Ecto neural progenitor cell (in vitro differentiated cells): ENCODE data around the gene KIRREL1.

Experiments
- DNase-seq: peaks from one replicate; pipeline ENCODE4 v3.0.0-alpha.2; 2018; ENCODE audit warnings: low spot score

KIRREL1 gene

GRCh38 chr1:157993147-157993917 is at the start of gene KIRREL1:
KIRREL1 (plus strand) TSS chr1:157993645; CDS start chr1:157993677, 32 bp downstream.
- DNase-seq: peak; percentile 77

DNA sequence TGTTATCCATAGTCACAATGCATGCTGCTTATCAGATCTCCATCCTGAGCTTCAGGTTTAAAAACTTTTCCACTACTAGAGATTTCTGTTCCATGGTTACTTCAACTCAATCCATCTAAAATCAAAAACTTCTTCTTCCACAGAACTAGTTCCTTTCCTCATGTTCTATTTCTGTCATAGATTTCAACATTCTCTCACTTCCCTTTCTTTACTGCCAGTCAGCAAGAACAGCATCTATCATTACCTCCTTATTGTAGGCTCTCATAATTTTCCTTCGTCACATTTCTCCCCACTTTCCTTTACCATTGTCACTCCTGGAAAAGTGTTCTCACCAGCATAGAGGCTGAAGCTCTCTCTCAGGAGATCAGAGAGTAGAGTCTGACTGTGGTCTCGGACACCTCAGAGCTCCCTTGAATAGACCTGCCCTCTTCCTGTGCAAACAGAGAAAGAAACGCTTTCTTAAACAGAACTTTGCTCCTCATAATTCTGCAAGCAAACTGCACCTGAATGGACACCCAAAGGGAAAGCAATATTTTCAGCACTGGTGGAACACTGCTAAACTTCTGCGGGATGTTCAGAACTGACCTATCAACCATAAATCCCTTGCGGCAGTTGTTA is 48.7 kb upstream of the KIRREL1 start:
- no peak for DNase-seq

- DNase-seq: peak; percentile 66
These were observed 45.0 kb upstream of the KIRREL1 start for GRCh38 chr1:157948312-157949073.

DNA sequence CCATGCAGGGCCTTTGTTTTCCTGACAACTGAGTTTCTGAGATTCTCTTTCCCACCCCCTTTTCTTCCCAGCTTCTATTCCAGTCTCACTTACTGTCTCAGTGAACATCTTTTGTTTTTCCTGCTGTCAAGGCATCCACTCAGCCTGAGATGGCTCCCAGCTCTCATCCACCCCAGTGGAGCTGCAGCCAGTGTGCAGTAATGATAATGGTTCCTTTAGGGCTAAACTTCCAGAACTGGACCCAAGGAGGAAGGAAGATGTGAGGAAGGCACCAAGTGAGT is 44.4 kb upstream of the KIRREL1 start:
- no peak for DNase-seq

DNA sequence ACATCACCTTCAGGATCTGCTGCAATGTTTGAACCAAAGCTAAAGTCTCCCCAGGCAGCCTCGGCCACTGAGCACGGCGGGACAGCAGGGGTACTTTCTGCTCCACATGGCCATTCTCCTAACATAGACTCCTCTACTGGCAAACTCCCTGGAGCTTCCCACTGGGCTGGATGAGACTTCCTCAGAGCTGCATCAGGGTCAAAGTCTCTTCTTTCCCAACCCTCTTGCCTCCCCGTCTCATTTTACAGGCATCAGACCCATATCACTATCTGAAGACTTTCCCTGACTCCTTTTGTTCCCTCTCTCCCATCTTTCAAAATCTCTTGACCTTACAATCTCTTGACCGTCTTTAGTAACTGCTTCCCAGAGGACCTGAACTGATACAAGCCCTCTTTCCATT is 42.2 kb upstream of the KIRREL1 start:
- no peak for DNase-seq

DNA sequence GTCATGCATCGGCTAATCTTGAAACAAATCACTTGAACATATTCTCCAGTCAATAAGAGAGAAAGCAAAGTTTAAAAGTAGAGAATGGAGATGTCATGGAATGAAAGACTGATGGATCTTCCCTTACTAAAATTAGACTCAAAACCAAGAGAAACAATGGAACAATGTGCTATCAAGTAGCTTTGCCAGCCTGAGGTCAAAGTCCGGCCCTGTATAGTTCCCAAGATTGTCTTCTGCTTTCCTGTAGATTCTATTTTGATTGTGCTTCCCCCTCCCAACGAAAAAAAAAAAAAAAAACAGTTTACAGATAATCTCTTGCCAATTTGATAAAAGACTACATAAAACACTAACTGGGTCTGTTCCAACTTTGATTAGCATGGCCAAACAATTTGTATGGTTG is 40.8 kb upstream of the KIRREL1 start:
- DNase-seq: no peak

DNA sequence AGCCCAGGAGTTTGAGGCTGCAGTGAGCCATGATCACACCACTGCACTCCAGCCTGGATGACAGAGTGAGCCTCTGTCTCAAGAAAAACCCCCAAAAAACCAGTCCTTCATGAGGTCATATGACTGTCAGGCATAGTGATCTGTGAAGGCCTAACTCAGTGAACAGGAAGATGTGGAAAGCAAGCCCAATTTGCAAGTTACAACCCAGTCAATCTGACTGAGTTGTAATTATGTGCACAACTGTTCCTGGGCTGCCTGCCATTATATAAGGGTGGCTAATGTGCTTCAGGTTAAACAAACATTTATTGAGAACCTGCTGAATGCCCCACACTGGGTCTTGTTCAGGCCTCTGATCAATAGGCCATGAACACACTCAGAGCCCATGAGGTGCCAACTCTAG is 38.2 kb upstream of the KIRREL1 start:
- DNase-seq: no peak

DNA sequence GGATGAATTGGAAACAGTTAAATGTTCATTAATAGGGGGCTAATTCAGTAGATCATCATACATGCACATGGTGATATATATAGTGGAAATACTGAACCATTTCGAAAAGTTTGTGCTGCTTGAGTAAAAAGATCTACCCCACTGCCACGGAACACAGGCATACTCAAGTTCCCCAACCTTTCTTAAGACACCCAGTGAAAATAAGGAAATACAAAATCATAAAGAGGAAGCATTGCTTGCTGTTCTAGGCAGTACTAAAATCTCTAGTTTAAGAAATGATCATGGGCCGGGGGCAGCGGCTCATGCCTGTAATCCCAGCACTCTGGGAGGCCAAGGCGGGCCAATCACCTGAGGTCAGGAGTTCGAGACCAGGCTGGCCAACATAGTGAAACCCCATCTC is 37.6 kb upstream of the KIRREL1 start:
- no peak for DNase-seq

- DNase-seq: no peak
These were observed 36.7 kb upstream of the KIRREL1 start for GRCh38 chr1:157956732-157957131.

DNA sequence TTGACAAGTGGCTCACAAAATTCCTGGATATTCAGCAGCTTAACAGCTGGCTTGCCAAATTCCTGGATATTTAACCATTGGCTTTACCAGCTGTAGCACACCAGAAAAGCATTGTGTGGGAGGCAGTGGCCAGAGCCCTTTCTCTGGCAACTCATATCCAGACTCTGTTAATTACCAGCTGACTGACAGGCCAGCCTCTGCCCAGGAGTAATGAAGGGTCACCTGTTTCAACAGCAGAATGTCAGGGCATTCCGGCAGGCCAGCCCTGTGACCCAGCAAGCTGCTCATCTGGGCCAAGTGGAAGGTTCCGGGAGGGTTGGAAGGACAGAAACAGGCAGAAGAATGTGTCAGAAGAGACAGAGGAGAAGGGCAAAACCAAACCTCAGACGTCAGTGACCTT is 35.2 kb upstream of the KIRREL1 start:
- no peak for DNase-seq

- DNase-seq: no peak
These were observed 33.7 kb upstream of the KIRREL1 start for GRCh38 chr1:157959750-157960149.

DNA sequence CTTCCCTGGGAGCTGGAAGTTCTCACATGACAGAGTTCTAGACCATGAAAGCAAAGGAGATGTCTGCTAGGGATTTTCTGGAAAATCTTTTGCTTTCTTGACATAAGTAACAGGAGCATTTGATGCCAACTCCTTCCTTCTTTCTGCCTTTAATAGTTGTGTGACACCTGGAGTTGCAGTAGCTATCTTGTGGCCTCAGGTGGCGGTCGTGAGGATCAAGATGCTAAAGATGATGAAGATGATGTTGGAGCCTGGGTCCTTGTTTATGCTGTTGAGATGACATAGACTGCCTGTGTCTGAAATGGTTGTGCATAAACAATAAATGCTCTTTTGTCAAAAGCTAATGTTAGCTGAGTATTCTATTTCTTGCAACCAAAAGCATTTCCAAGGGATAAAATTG is 32.7 kb upstream of the KIRREL1 start:
- no peak for DNase-seq

GRCh38 chr1:157961805-157962762 is 31.4 kb upstream of the KIRREL1 start:
- DNase-seq: no peak

- DNase-seq: peak; percentile 82
These were observed 29.7 kb upstream of the KIRREL1 start for GRCh38 chr1:157963713-157964112.

DNA sequence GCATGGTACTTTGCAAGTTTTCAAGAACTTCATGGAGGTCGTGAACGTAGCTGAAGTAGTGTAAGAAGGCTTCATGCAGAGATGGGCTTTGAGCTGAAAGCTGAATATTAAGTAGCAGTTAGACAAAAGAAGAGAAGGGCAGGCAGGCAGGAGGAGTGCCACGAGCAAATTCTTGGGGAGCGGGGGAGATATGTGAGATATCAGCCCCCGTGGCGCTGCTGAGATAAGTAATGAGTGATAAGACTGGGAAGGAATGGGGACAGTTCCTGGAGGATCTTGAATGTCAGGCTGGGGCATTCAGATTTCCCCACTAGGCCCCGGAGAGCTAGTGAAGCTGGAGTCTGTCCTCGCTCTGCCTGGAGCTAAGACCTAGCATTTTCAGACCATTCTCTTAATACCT is 27.9 kb upstream of the KIRREL1 start:
- no peak for DNase-seq

GRCh38 chr1:157966031-157966537 is 27.4 kb upstream of the KIRREL1 start:
- no peak for DNase-seq

- no peak for DNase-seq
These were observed 26.2 kb upstream of the KIRREL1 start for GRCh38 chr1:157967205-157967604.

GRCh38 chr1:157968508-157968907 is 24.9 kb upstream of the KIRREL1 start:
- DNase-seq: no peak

- DNase-seq: no peak
These were observed 24.5 kb upstream of the KIRREL1 start for GRCh38 chr1:157968946-157969345.

- DNase-seq: peak; percentile 59
These were observed 23.6 kb upstream of the KIRREL1 start for GRCh38 chr1:157969697-157970485.

DNA sequence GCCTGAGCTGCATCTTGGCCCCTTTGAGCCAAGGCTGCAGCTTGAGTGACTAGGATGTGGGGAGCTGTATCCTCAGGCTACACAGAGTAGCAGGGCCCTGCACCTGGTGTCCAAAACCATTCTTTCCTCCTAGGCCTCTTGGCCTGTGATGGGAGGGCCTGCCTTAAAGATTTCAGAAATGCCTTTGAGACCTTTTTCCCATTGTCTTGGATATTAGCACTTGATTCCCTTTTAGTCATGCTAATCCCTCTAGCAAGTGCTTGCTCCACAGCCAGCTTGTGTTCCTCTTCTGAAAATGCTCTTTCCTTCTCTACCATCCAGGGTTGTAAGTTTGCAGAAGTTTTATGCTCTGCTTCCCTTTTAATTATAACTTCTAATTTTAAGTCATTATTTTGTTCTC is 21.7 kb upstream of the KIRREL1 start:
- no peak for DNase-seq
